GM21717 (cell line): ENCODE data around the gene PLA2G4A.

Experiments used
- ATAC-seq: cut with Tn5 transposase; IDR thresholded peaks from one replicate; pipeline ENCODE4 v1.9.1; 2021; ENCODE audit warnings: mild to moderate bottlenecking, moderate library complexity; ENCODE audit not compliant: unreplicated experiment

The PLA2G4A gene

GRCh38 chr1:186828611-186829454 is at the start of gene PLA2G4A:
PLA2G4A (plus strand) TSS chr1:186828949; CDS start chr1:186854355, 25,406 bp downstream.
- ATAC-seq: peak; percentile 89

- ATAC-seq: no peak
Measured at GRCh38 chr1:186780076-186780475, 48.7 kb upstream of the PLA2G4A start.

- ATAC-seq: no peak
Measured at GRCh38 chr1:186781730-186782129, 47.0 kb upstream of the PLA2G4A start.

- no peak for ATAC-seq
Measured at GRCh38 chr1:186782791-186783190, 46.0 kb upstream of the PLA2G4A start.

GRCh38 chr1:186783193-186783592 is 45.6 kb upstream of the PLA2G4A start:
- no peak for ATAC-seq

GRCh38 chr1:186785503-186785902 is 43.2 kb upstream of the PLA2G4A start:
- no peak for ATAC-seq

- ATAC-seq: no peak
Measured at GRCh38 chr1:186790101-186790500, 38.6 kb upstream of the PLA2G4A start.

- no peak for ATAC-seq
Measured at GRCh38 chr1:186792870-186793581, 35.7 kb upstream of the PLA2G4A start.

GRCh38 chr1:186793582-186793927 is 35.2 kb upstream of the PLA2G4A start:
- no peak for ATAC-seq

- ATAC-seq: no peak
Measured at GRCh38 chr1:186798960-186799688, 29.6 kb upstream of the PLA2G4A start.

- peak; percentile 92 for ATAC-seq
Measured at GRCh38 chr1:186799689-186800054, 29.1 kb upstream of the PLA2G4A start.

GRCh38 chr1:186802388-186802787 is 26.4 kb upstream of the PLA2G4A start:
- ATAC-seq: no peak

- ATAC-seq: no peak
Measured at GRCh38 chr1:186804679-186805078, 24.1 kb upstream of the PLA2G4A start.

GRCh38 chr1:186806477-186806876 is 22.3 kb upstream of the PLA2G4A start:
- no peak for ATAC-seq

- no peak for ATAC-seq
Measured at GRCh38 chr1:186807163-186807562, 21.6 kb upstream of the PLA2G4A start.

GRCh38 chr1:186811892-186812291 is 16.9 kb upstream of the PLA2G4A start:
- no peak for ATAC-seq

- ATAC-seq: no peak
Measured at GRCh38 chr1:186812570-186812969, 16.2 kb upstream of the PLA2G4A start.

GRCh38 chr1:186813420-186813819 is 15.3 kb upstream of the PLA2G4A start:
- ATAC-seq: no peak

GRCh38 chr1:186819126-186819525 is 9.6 kb upstream of the PLA2G4A start:
- ATAC-seq: peak; percentile 65

GRCh38 chr1:186819563-186819962 is 9.2 kb upstream of the PLA2G4A start:
- no peak for ATAC-seq

GRCh38 chr1:186829686-186830587 is 1.2 kb downstream of the PLA2G4A start:
- no peak for ATAC-seq
